Measurements from ENCODE around the gene LRRC55.

LRRC55 gene, protein sequence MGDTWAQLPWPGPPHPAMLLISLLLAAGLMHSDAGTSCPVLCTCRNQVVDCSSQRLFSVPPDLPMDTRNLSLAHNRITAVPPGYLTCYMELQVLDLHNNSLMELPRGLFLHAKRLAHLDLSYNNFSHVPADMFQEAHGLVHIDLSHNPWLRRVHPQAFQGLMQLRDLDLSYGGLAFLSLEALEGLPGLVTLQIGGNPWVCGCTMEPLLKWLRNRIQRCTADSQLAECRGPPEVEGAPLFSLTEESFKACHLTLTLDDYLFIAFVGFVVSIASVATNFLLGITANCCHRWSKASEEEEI

DNA sequence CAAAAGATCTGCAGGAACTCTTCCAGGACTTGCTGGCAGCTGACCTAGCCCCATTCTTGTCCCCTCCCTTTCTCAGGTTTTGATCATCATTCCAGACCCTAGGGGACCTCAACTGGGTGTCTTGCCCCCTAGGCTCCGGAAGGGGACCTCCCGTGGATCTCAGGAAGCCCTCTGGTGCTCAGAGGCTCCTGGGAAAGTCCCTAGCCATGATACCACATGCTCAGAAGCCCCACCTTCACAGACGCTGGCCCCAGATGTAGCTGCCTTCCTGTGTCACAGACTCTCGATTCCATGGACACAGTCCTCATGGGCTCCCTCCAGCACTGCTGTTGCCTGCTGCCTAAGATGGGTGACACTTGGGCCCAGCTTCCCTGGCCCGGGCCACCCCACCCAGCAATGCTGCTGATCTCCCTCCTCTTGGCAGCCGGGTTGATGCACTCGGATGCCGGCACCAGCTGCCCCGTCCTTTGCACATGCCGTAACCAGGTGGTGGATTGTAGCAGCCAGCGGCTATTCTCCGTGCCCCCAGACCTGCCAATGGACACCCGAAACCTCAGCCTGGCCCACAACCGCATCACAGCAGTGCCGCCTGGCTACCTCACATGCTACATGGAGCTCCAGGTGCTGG is at the start of gene LRRC55:
LRRC55 (plus strand) TSS at position 276 of the 628 bp plus-strand sequence; CDS start at position 346, 70 bp downstream.
- no peak for DNase-seq (ENCODE audit: low spot score)
- TF ChIP-seq, protein P1, sequence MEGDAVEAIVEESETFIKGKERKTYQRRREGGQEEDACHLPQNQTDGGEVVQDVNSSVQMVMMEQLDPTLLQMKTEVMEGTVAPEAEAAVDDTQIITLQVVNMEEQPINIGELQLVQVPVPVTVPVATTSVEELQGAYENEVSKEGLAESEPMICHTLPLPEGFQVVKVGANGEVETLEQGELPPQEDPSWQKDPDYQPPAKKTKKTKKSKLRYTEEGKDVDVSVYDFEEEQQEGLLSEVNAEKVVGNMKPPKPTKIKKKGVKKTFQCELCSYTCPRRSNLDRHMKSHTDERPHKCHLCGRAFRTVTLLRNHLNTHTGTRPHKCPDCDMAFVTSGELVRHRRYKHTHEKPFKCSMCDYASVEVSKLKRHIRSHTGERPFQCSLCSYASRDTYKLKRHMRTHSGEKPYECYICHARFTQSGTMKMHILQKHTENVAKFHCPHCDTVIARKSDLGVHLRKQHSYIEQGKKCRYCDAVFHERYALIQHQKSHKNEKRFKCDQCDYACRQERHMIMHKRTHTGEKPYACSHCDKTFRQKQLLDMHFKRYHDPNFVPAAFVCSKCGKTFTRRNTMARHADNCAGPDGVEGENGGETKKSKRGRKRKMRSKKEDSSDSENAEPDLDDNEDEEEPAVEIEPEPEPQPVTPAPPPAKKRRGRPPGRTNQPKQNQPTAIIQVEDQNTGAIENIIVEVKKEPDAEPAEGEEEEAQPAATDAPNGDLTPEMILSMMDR (IDR thresholded peaks at IDR 0.05; ENCODE audit: extremely low read depth, missing control alignments): no peak

DNA sequence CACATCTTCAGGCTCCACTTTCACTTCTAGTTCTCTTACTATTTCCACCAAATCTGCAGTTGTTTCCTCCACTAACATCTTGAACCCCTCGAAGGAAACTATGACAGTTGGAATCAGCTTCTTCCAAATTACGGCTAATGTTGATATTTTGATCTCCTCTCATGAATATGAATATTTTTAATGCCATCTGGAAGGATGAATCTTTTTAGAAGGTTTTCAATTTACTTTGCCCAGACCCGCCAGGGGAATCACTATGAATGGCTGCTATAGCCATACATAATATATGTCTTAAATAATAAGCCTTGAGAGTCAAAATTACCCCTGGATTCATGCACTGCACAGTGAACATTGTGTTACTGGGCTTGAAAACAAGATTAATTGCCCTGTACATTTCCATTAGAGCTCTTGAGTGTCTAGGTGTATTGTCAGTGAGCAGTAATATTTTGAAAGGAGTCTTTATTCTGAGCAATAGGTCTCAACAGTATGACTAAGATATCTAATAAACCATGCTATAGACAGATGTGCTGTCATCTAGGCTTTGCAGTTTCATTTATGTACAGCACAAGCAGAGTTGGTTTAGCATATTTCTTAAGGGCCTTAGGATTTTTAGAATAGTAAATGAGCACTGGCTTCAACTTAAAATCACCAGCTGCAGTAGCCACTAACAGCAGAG is 48.3 kb upstream of the LRRC55 start:
- DNase-seq (ENCODE audit: low spot score): no peak

GRCh38 chr11:57134284-57134683 is 47.5 kb upstream of the LRRC55 start:
- no peak for DNase-seq (ENCODE audit: low spot score)
- TF ChIP-seq, protein P1 (IDR thresholded peaks at IDR 0.05; ENCODE audit: extremely low read depth, missing control alignments): no peak

More for the DNA sequence above, 48.3 kb upstream of the LRRC55 start:
- TF ChIP-seq, protein P1 (IDR thresholded peaks at IDR 0.05; ENCODE audit: extremely low read depth, missing control alignments): no peak

DNA sequence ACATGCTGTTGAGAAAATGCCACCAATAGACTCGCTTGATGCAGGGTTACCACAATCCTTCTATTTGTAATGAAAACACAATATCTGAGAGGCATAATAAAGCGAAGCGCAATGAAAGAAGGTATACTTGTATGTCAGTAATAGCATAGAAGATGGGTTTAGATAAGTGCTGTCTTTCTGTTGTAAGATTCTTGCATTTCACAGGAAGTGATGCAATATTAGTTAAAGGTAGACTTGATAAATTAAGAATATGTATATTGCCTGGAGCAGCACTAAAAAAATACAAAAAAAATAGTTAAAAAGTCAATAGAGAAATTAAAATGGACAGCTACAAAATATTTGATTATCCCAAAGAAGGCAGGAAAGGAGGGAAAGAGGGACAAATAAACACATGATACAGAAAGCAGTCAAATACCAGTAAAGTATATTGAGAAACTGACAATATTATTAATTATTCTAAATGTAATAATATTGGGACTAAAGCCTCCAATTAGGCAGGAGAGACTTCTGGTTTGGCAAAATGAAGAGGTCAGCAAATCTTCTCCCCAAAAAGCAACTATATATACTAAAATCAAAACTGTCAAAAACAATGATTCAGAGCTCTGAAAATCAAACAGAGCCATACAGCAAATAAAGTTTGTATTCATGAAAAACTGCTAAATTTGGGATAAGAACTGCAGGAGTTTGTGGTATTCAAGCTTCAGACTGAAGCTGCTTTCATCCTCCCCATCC is 46.6 kb upstream of the LRRC55 start:
- TF ChIP-seq, protein P1 (IDR thresholded peaks at IDR 0.05; ENCODE audit: extremely low read depth, missing control alignments): no peak
- DNase-seq (ENCODE audit: low spot score): no peak

DNA sequence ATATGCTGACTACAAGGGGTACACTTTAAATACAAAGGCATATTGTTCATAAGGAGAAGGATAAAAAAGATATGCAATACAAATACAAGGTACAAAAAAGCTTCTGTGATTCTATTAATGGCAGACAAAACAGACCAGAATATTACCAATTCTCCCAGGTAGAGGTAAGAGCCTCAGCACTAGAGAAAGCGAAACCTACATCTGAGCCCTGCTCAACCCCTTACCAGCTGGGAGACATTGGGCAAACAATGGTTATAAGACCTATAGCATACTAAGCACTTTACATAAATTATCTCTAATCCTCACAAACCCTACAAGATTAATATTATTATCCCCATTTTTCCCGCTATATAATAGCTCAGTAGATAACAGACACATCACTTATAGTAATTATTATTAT is 41.2 kb upstream of the LRRC55 start:
- TF ChIP-seq, protein P1 (IDR thresholded peaks at IDR 0.05; ENCODE audit: extremely low read depth, missing control alignments): no peak

DNA sequence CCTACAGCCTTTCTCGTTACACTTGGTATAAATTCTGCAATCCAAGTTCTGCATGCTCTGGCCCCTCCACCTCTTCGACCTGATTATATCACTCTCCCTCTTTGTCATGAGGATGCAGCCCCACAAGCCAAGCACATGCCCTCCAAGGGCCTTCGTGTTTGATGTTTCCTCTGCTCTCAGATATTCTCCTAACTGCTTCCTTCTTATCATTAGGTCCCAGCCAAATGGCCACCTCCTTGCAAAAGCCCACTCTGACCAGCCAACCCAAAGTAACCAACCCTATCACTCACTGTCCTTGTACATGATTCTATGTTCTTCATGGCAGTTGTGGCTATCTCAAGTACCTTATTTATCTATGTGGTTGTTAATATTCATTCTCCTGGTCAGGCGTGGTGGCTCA is 38.3 kb upstream of the LRRC55 start:
- no peak for DNase-seq (ENCODE audit: low spot score)
- TF ChIP-seq, protein P1 (IDR thresholded peaks at IDR 0.05; ENCODE audit: extremely low read depth, missing control alignments): no peak

More for the DNA sequence above, 41.2 kb upstream of the LRRC55 start:
- no peak for DNase-seq (ENCODE audit: low spot score)

All from GM20000 (cell line).